Tibial artery (tissue), 4 donors: ENCODE measurements around the gene ZBTB48.

Source experiments
- DNase-seq, 2 donors: peaks; one replicate each; pipeline ENCODE4 v3.0.0-alpha.2; 2019
- H3K27ac ChIP-seq, 2 donors: fragments of 200-600 bp; sonication (generic) in 1 of 2; 1 replicate in 1 of 2; 2 replicates in 1 of 2; pipeline ENCODE4 v1.5.1; 2018 to 2019; ENCODE audit warnings: mild to moderate bottlenecking in 1 of 2
- H3K27me3 ChIP-seq, 2 donors: fragments of 200-600 bp; sonication (generic) in 1 of 2; one replicate each; pipeline versions ENCODE4 v1.5.1 to v1.6.0; 2016 to 2019
- H3K36me3 ChIP-seq, 3 donors: fragments of 200-600 bp; sonication (generic) in 2 of 3; one replicate each; pipeline ENCODE4 v1.5.1; 2016 to 2019; ENCODE audit warnings: mild to moderate bottlenecking in 2 of 3
- H3K4me1 ChIP-seq, 4 donors: fragments of 200-600 bp; sonication (generic) in 2 of 4; 1 replicate in 3 of 4; 2 replicates in 1 of 4; pipeline ENCODE4 v1.5.1; 2016 to 2019
- H3K4me3 ChIP-seq, 2 donors: fragments of 200-600 bp; sonication (generic) in 1 of 2; 1 replicate in 1 of 2; 2 replicates in 1 of 2; pipeline ENCODE4 v1.5.1; 2018 to 2019; ENCODE audit warnings: mild to moderate bottlenecking in 2 of 2
- H3K9me3 ChIP-seq, 3 donors: fragments of 200-600 bp; sonication (generic) in 1 of 3; one replicate each; pipeline ENCODE4 v1.5.1; 2016 to 2019
- CTCF ChIP-seq, 2 experiments: fragments of 200-600 bp in 1 of 2; fragments of 450-650 bp in 1 of 2; IDR thresholded peaks; one replicate each; pipeline ENCODE4 v1.5.1; 2017 to 2019; ENCODE audit warnings: antibody characterized with exemption in 2 of 2, mild to moderate bottlenecking in 1 of 2, moderate library complexity in 1 of 2
- intact Hi-C: fragments of 100-400 bp; cut with DNase I; formaldehyde crosslinking; loops from one replicate; pipeline ENCODE4 v1.15.0; 2023; ENCODE audit warnings: low total_unique reads

Gene ZBTB48

GRCh38 chr1:6619045-6619444, 39.3 kb downstream of the ZBTB48 start:
- peaks cover 0 to 28% (median 7%) of the 10 kb centered on the region in 4 donors for H3K4me1 ChIP-seq
- intact Hi-C loops, result no loop called here

GRCh38 chr1:6621429-6622391, 41.9 kb downstream of the ZBTB48 start:
- Histone ChIP-seq H3K27me3 (no peaks in the 10 kb centered on the region), H3K4me3 (no peak overlapping the region), H3K27ac (no peak overlapping the region), H3K36me3 (peaks cover 28 to 52% (median 38%) of the 10 kb centered on the region in 3 donors), H3K9me3 (no peaks in the 10 kb centered on the region), H3K4me1 (peaks cover 0 to 37% (median 13%) of the 10 kb centered on the region in 4 donors)
- intact Hi-C loops, result no loop called here
- no peak for TF ChIP-seq CTCF (IDR thresholded peaks at IDR 0.05)
- no peak for DNase-seq

More at GRCh38 chr1:6619045-6619444, 39.3 kb downstream of the ZBTB48 start:
- H3K27me3 ChIP-seq, result no peaks in the 10 kb centered on the region
- H3K27ac ChIP-seq, result no peak overlapping the region
- TF ChIP-seq CTCF (IDR thresholded peaks at IDR 0.05), result no peak
- DNase-seq, result no peak
- H3K9me3 ChIP-seq, result no peaks in the 10 kb centered on the region
- H3K4me3 ChIP-seq, result no peak overlapping the region
- H3K36me3 ChIP-seq, result peaks cover 28 to 52% (median 38%) of the 10 kb centered on the region in 3 donors

GRCh38 chr1:6622396-6623152, 42.8 kb downstream of the ZBTB48 start:
- H3K27me3 ChIP-seq, result no peaks in the 10 kb centered on the region
- TF ChIP-seq CTCF (IDR thresholded peaks at IDR 0.05), result no peak
- intact Hi-C loops, result no loop called here

GRCh38 chr1:6623269-6623965, 43.6 kb downstream of the ZBTB48 start:
- peaks cover 0 to 49% (median 21%) of the 10 kb centered on the region in 4 donors for H3K4me1 ChIP-seq
- H3K4me3 ChIP-seq, result no peak overlapping the region
- DNase-seq, result no peak
- H3K9me3 ChIP-seq, result no peaks in the 10 kb centered on the region
- no peaks in the 10 kb centered on the region for H3K27me3 ChIP-seq
- peak overlapping the region in 1 of 2 donors; percentile 93 for H3K27ac ChIP-seq
- no peak for TF ChIP-seq CTCF (IDR thresholded peaks at IDR 0.05)
- intact Hi-C loops, result no loop called here
- peaks cover 35 to 53% (median 46%) of the 10 kb centered on the region in 3 donors for H3K36me3 ChIP-seq

More at GRCh38 chr1:6622396-6623152, 42.8 kb downstream of the ZBTB48 start:
- Histone ChIP-seq H3K36me3 (peaks cover 28 to 53% (median 42%) of the 10 kb centered on the region in 3 donors), H3K27ac (no peak overlapping the region), H3K4me3 (no peak overlapping the region), H3K4me1 (peaks cover 0 to 44% (median 17%) of the 10 kb centered on the region in 4 donors), H3K9me3 (no peaks in the 10 kb centered on the region)
- no peak for DNase-seq
